ENCODE data around the gene MTX1.
A peak's percentile ranks its signal among the peaks of the same experiment; 100 is the strongest.

The MTX1 gene

DNA sequence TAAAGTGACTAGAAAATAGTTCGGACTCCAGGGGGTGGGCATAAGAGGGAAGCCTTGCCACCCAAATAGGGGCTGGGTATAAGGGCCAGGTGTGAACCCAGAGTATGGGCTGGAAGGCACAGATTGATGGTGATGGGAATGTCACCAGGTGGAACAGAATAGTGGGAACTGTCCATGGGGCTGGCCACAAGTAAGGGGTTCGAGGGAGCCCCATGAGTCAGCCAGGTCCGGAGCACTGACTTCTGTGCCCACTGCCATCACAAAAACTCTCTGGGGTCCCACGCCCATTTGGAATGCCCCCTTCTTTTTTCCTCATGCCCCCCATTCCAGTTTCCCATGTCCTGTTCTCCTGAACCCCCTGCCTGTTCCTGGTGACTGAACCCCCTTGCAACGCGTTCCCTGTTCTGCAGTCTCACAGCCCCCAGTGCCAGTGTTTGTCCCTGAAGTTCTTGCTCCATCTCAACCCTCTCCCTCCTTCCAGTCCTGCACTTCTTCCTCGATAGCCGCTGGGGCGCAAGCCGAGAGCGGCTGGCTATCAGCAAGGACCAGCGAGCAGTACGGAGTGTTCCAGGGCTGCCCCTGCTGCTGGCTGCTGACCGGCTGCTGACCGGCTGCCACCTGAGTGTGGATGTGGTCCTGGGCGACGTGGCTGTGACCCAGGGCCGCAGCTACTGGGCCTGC lies 27.0 kb upstream of the MTX1 start:
- DNase-seq (ENCODE audit: insufficient read length, low spot score) (no peak), FAIRE-seq (no peak)
- TF ChIP-seq POU2F2 (IDR thresholded peaks at IDR 0.05; ENCODE audit: low read depth, low read length): no peak
- TF ChIP-seq PAX5 (IDR thresholded peaks at IDR 0.05; ENCODE audit: insufficient read depth, low read length, severe bottlenecking): no peak
- no peak for TF ChIP-seq POLR2A (IDR thresholded peaks at IDR 0.05; ENCODE audit: low read depth, low read length)
- no peak for TF ChIP-seq POLR2AphosphoS5 (IDR thresholded peaks at IDR 0.05; ENCODE audit: low read depth, low read length)
- no peak for TF ChIP-seq SPI1 (IDR thresholded peaks at IDR 0.05; ENCODE audit: low read depth, low read length)
- no peak for TF ChIP-seq TAF1 (IDR thresholded peaks at IDR 0.05; ENCODE audit: low read depth, low read length)

DNA sequence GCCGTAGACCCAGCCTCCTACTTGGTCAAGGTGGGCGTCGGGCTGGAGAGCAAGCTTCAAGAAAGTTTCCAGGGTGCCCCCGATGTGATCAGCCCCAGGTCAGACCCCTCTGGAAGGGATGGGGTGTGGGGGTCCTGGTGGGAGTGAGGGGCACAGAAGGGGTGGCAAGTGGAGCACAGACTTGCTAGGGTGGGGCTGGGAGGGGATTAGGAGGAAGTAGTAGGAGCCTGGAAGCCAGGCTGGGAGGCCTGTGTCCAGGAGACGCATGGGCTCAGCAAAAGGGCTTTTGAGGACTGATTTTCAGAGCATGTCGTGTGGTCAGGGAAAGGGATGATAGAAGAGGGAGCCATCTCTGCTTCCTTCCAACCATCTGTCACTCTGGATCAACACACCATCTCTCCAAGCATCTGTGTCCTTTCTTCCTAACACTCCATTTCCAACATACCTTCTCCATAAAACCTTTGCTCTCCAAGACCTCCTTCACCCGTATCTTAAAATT lies 26.4 kb upstream of the MTX1 start:
- FAIRE-seq: no peak

DNA sequence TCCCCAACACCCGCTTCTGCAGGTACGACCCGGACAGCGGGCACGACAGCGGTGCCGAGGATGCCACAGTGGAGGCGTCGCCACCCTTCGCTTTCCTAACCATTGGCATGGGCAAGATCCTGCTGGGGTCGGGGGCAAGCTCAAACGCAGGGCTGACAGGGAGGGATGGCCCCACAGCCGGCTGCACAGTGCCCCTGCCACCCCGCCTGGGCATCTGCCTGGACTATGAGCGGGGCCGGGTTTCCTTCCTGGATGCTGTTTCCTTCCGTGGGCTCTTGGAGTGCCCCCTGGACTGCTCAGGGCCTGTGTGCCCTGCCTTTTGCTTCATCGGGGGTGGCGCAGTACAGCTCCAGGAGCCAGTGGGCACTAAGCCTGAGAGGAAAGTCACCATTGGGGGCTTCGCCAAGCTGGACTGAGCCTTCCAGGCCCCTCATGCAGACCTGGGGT lies 24.7 kb upstream of the MTX1 start:
- DNase-seq (ENCODE audit: insufficient read length, low spot score) (no peak), FAIRE-seq (no peak)
- TF ChIP-seq POLR2AphosphoS5 (IDR thresholded peaks at IDR 0.05; ENCODE audit: low read depth, low read length) (no peak), TAF1 (IDR thresholded peaks at IDR 0.05; ENCODE audit: low read depth, low read length) (no peak), SPI1 (IDR thresholded peaks at IDR 0.05; ENCODE audit: low read depth, low read length) (no peak), POU2F2 (IDR thresholded peaks at IDR 0.05; ENCODE audit: low read depth, low read length) (no peak), PAX5 (IDR thresholded peaks at IDR 0.05; ENCODE audit: insufficient read depth, low read length, severe bottlenecking) (no peak), POLR2A (IDR thresholded peaks at IDR 0.05; ENCODE audit: low read depth, low read length) (no peak)

More for the DNA sequence above, 26.4 kb upstream of the MTX1 start:
- DNase-seq (ENCODE audit: insufficient read length, low spot score): no peak
- TF ChIP-seq POLR2AphosphoS5 (IDR thresholded peaks at IDR 0.05; ENCODE audit: low read depth, low read length): no peak
- TF ChIP-seq TAF1 (IDR thresholded peaks at IDR 0.05; ENCODE audit: low read depth, low read length): no peak
- TF ChIP-seq POU2F2 (IDR thresholded peaks at IDR 0.05; ENCODE audit: low read depth, low read length): no peak
- no peak for TF ChIP-seq POLR2A (IDR thresholded peaks at IDR 0.05; ENCODE audit: low read depth, low read length)
- no peak for TF ChIP-seq SPI1 (IDR thresholded peaks at IDR 0.05; ENCODE audit: low read depth, low read length)
- TF ChIP-seq PAX5 (IDR thresholded peaks at IDR 0.05; ENCODE audit: insufficient read depth, low read length, severe bottlenecking): no peak

DNA sequence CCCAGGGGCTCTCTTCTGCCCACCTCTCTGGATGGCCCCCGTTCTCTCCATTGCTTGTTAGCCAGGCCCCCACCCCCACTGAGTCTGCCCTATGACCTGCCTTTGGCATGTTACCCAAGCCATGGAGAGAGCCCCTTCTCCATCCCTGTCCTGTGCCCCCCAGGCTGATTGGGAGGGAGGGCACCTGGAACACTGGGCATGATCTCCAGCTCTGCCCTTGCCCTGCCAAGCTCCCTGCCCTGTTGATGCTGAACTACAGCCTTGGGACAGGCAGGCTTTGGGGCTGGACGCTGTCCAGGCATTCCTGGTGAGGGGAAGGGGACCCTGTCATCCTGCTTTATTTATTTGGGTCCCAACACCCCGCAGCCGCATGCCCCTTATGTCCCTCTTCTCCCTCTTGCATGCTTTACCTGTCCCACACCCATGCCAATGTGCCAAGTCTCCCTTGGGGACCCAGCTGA lies 24.1 kb upstream of the MTX1 start:
- TF ChIP-seq POU2F2 (IDR thresholded peaks at IDR 0.05; ENCODE audit: low read depth, low read length) (no peak), PAX5 (IDR thresholded peaks at IDR 0.05; ENCODE audit: insufficient read depth, low read length, severe bottlenecking) (no peak), POLR2A (IDR thresholded peaks at IDR 0.05; ENCODE audit: low read depth, low read length) (no peak), TAF1 (IDR thresholded peaks at IDR 0.05; ENCODE audit: low read depth, low read length) (no peak), POLR2AphosphoS5 (IDR thresholded peaks at IDR 0.05; ENCODE audit: low read depth, low read length) (no peak), SPI1 (IDR thresholded peaks at IDR 0.05; ENCODE audit: low read depth, low read length) (no peak)
- no peak for FAIRE-seq
- no peak for DNase-seq (ENCODE audit: insufficient read length, low spot score)

DNA sequence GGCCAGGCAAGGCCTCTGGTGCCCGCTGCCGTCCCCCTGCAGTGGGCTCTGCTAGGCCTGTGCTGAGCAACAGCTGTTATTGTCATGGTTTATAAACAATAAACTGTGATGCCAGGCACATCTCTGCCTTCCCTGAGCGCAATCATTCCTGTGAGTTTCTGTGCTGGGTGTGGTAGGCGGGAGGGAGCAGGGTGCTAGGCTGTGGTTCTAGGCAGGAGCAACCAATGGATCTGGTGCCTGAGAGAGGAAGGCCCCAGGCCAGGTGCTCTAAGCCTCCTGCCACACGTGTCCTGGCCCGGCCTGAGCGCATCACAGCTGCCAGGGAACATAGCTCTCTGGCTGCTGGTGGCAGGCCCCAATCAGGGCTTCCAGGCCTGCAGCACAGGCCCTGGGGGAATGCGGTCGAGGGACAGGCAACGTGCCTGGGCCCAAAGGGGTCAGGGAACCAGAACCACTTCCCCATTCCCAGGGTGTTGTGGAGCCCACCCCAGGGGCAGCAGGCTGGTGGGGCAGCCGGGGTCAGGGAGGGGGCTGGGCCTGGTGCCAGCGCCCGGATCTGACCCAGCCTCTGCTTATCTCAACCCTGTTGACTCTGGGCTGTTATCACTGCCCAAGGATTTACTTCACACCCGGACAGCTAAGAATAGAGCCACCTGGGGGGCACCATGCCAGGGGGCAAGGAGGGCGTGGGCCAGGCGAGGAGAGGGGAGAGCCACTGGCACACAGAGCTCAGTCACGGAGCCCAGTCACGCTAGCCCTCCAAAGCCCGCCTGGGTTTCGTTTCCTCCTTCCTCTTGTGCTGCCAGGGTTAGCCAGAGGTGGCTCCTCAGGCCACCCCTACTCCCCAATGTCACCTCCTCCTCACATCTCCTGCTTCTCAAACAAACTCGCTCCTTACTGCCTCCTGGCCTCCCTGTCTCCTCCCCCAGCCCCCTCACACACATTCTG lies 23.4 kb upstream of the MTX1 start:
- peak; percentile 96 for FAIRE-seq
- TF ChIP-seq POLR2AphosphoS5 (IDR thresholded peaks at IDR 0.05; ENCODE audit: low read depth, low read length) (no peak), SPI1 (IDR thresholded peaks at IDR 0.05; ENCODE audit: low read depth, low read length) (peak; percentile 82)
- DNase-seq (ENCODE audit: insufficient read length, low spot score): peak; percentile 88

DNA sequence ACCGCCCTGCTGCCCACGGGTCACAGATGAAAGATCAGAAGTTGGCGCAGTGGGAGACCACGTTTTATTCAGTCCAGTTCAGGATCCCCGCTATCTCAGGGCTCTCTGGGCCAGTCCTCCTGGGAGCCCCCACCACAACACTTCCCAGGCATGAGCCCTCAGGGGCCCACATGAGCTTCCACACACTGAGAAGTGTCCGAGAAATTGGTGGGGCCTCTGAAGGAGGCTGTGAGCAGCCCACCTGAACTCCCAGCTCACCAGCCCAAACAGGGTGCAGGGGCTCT lies 22.8 kb upstream of the MTX1 start:
- FAIRE-seq (no peak), DNase-seq (ENCODE audit: insufficient read length, low spot score) (no peak)

DNA sequence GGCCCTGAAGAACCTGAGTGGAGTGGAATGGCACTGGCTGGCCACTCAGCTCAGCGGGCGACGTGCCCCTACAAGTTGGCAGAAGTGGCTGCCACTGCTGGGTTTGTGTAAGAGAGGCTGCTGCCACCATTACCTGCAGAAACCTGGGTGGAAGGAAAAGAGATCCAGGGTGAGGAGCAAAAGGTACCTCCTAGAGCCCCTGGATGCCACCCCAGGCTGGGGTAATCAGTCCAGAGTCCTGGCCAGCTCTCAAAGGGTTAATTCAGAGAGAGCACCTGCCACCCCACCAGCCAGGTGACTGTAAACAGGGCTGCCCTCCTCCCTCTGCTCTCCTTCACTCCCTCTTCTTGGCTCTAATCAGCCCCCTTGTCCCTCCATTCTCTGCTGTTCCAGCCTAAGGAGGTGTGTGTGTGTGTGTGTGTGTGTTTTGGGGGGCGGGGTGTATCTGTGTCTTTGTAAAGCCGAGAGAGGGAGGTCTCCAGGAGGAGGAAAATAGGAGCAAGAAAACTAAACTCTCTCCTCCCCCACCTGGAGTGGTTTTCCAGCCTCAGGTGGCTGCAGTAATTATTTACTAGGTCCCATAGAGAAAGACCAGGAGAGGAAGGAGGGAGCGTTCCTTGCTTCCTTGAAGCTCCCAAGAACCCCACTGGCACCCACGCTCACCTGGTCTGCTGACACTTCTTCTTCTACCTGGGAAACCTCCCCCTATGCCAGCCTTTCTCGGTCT lies 22.3 kb upstream of the MTX1 start:
- no peak for TF ChIP-seq POU2F2 (IDR thresholded peaks at IDR 0.05; ENCODE audit: low read depth, low read length)
- no peak for TF ChIP-seq PAX5 (IDR thresholded peaks at IDR 0.05; ENCODE audit: insufficient read depth, low read length, severe bottlenecking)
- TF ChIP-seq POLR2A (IDR thresholded peaks at IDR 0.05; ENCODE audit: low read depth, low read length): no peak
- TF ChIP-seq TAF1 (IDR thresholded peaks at IDR 0.05; ENCODE audit: low read depth, low read length): no peak
- no peak for FAIRE-seq
- DNase-seq (ENCODE audit: insufficient read length, low spot score): no peak

More for the DNA sequence above, 22.8 kb upstream of the MTX1 start:
- no peak for TF ChIP-seq TAF1 (IDR thresholded peaks at IDR 0.05; ENCODE audit: low read depth, low read length)
- TF ChIP-seq SPI1 (IDR thresholded peaks at IDR 0.05; ENCODE audit: low read depth, low read length): no peak
- no peak for TF ChIP-seq PAX5 (IDR thresholded peaks at IDR 0.05; ENCODE audit: insufficient read depth, low read length, severe bottlenecking)
- no peak for TF ChIP-seq POLR2AphosphoS5 (IDR thresholded peaks at IDR 0.05; ENCODE audit: low read depth, low read length)
- TF ChIP-seq POU2F2 (IDR thresholded peaks at IDR 0.05; ENCODE audit: low read depth, low read length): no peak
- TF ChIP-seq POLR2A (IDR thresholded peaks at IDR 0.05; ENCODE audit: low read depth, low read length): no peak

DNA sequence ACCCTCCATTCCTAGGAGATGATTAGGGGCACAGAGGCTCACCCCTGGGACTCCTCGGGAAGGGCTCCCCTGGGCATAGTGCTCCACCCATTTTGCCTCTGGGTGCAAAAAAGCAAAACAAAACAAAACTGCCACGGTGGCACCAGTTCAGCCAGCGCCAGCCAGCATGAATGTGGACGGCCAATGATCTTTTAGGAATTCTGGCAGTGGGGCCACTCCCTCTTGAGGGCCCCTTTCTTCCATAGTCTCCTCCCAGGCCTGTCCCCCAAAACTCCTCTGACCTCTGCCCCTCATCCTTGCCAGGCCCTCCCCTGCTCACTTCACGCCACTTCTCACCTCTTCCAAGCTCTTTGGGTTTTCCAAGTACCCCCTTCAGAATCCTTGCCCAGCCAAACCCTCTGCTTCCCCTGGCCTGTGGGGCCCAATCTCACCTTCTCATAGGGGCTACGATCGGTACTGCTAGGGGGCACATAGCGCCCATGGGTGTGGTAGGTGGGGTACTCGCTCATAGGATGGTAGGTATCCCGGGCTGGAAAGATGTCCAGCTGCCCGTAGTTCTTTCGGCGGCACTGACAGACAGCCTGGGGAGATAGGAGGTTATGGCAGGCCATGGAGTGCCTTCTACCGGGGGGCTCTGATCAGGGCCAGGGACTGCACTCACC lies 21.6 kb upstream of the MTX1 start:
- TF ChIP-seq POLR2AphosphoS5 (IDR thresholded peaks at IDR 0.05; ENCODE audit: low read depth, low read length): no peak
- no peak for TF ChIP-seq TAF1 (IDR thresholded peaks at IDR 0.05; ENCODE audit: low read depth, low read length)
- no peak for TF ChIP-seq PAX5 (IDR thresholded peaks at IDR 0.05; ENCODE audit: insufficient read depth, low read length, severe bottlenecking)
- TF ChIP-seq POLR2A (IDR thresholded peaks at IDR 0.05; ENCODE audit: low read depth, low read length): no peak
- TF ChIP-seq POU2F2 (IDR thresholded peaks at IDR 0.05; ENCODE audit: low read depth, low read length): no peak
- no peak for TF ChIP-seq SPI1 (IDR thresholded peaks at IDR 0.05; ENCODE audit: low read depth, low read length)
- DNase-seq (ENCODE audit: insufficient read length, low spot score) (no peak), FAIRE-seq (no peak)
